SK-N-SH (cell line): ENCODE measurements around the gene GAMT.

Experiments used
- CHD2 ChIP-seq: fragments of 150-350 bp; IDR thresholded peaks from 2 replicates; pipeline ENCODE4 v1.6.1; 2018; ENCODE audit warnings: low read length; ENCODE audit not compliant: partially characterized antibody
- CTCF ChIP-seq: fragments of 200-600 bp; sonication (generic); IDR thresholded peaks from 2 replicates; pipeline ENCODE4 v1.6.1; 2017; ENCODE audit warnings: antibody characterized with exemption, mild to moderate bottlenecking, moderate library complexity
- PBX3 ChIP-seq: IDR thresholded peaks from 2 replicates; pipeline ENCODE4; 2012
- RAD21 ChIP-seq: IDR thresholded peaks from 2 replicates; pipeline ENCODE4 v1.6.1; 2012; ENCODE audit warnings: mild to moderate bottlenecking, low read length
- RCOR1 ChIP-seq: fragments of 150-350 bp; IDR thresholded peaks from 2 replicates; pipeline ENCODE4 v1.6.1; 2017; ENCODE audit warnings: antibody characterized with exemption, low read length
- RXRA ChIP-seq: IDR thresholded peaks from 2 replicates; pipeline ENCODE4 v1.4.0; 2012; ENCODE audit warnings: low read depth, mild to moderate bottlenecking, borderline replicate concordance
- TAF1 ChIP-seq: IDR thresholded peaks from 2 replicates; pipeline ENCODE4 v1.6.1; 2012; ENCODE audit warnings: low read depth, mild to moderate bottlenecking, low read length, moderate library complexity, borderline replicate concordance
- TEAD4 ChIP-seq: IDR thresholded peaks from 2 replicates; pipeline ENCODE4 v1.4.0; 2012; ENCODE audit warnings: mild to moderate bottlenecking, borderline replicate concordance; ENCODE audit not compliant: insufficient read depth

- TF ChIP-seq CTCF (no peak), RXRA (no peak), CHD2 (no peak), TEAD4 (no peak), TAF1 (no peak), RCOR1 (no peak), PBX3 (no peak), RAD21 (no peak)
These were observed 17.1 kb upstream of the GAMT start for GRCh38 chr19:1418496-1418775.
